Lower leg skin (tissue), 4 donors: ENCODE measurements around the gene GPATCH8. TPM values are rescaled to one million over a fixed set of nuclear protein-coding genes. Genes with fewer than 3 reads are reported as not detected.

Experiments
- DNase-seq, 2 donors: peaks; one replicate each; pipeline ENCODE4 v3.0.0-alpha.2; 2019; ENCODE audit warnings: low spot score in 2 of 2
- H3K4me3 ChIP-seq: fragments of 200-600 bp; sonication (generic); 2 replicates; pipeline ENCODE4 v1.5.1; 2017; ENCODE audit warnings: mild to moderate bottlenecking, low read depth; ENCODE audit not compliant: poor library complexity, severe bottlenecking
- POLR2A ChIP-seq, 2 donors: fragments of 450-650 bp; IDR thresholded peaks; one replicate each; pipeline ENCODE4 v1.6.1; 2016 to 2017; ENCODE audit warnings: antibody characterized with exemption in 2 of 2, mild to moderate bottlenecking in 1 of 2, moderate library complexity in 1 of 2
- WGBS, 2 donors: methylation state at CpG; one replicate each; pipeline ENCODE4 v1.1.5; 2018; 5-methylcytosine and 5-hydroxymethylcytosine counted together
- intact Hi-C: fragments of 100-400 bp; cut with DNase I; formaldehyde crosslinking; loops from one replicate; pipeline ENCODE4 v1.15.0; 2023; ENCODE audit warnings: low total_unique reads
- total RNA-seq, 4 donors: library from RNA; depleted of rRNA; stranded (reverse); fragments of >200 nt; gene quantifications; one replicate each; pipeline ENCODE4 v1.1.0, GENCODE V29; 2016
- TF ChIP-seq, protein P1 (sequence below), 3 donors: fragments of 450-650 bp; IDR thresholded peaks; one replicate each; pipeline ENCODE4 v1.5.1; 2016; ENCODE audit warnings: antibody characterized with exemption in 3 of 3, mild to moderate bottlenecking in 3 of 3, moderate library complexity in 2 of 3

Gene GPATCH8
- total RNA-seq, 4 donors from 2014 or later: 31.1 to 43.1 (median 35.6) TPM

- H3K4me3 ChIP-seq: no peak within 1 kb of the TSS
- 31 to 50% methylated on average over 1 of the region's 1 CpG for WGBS, 2 donors
- peak in 1 of 2 donors; percentile 62 for DNase-seq
- intact Hi-C loops: no loop called here
- TF ChIP-seq, protein P1, sequence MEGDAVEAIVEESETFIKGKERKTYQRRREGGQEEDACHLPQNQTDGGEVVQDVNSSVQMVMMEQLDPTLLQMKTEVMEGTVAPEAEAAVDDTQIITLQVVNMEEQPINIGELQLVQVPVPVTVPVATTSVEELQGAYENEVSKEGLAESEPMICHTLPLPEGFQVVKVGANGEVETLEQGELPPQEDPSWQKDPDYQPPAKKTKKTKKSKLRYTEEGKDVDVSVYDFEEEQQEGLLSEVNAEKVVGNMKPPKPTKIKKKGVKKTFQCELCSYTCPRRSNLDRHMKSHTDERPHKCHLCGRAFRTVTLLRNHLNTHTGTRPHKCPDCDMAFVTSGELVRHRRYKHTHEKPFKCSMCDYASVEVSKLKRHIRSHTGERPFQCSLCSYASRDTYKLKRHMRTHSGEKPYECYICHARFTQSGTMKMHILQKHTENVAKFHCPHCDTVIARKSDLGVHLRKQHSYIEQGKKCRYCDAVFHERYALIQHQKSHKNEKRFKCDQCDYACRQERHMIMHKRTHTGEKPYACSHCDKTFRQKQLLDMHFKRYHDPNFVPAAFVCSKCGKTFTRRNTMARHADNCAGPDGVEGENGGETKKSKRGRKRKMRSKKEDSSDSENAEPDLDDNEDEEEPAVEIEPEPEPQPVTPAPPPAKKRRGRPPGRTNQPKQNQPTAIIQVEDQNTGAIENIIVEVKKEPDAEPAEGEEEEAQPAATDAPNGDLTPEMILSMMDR (IDR thresholded peaks at IDR 0.05): no peak
- TF ChIP-seq POLR2A (IDR thresholded peaks at IDR 0.05): no peak
Measured at GRCh38 chr17:44389281-44389680, 113.9 kb downstream of the GPATCH8 start, which contains the start of gene ITGA2B. Gene ITGA2B, minus strand, starts transcription at chr17:44389649. Its CDS starts 176 bp downstream, at chr17:44389473.

GRCh38 chr17:44387804-44388203, 115.4 kb downstream of the GPATCH8 start:
- 78 to 80% methylated on average over 2 of the region's 2 CpGs for WGBS, 2 donors
- peak in 1 of 2 donors; percentile 37 for DNase-seq
- intact Hi-C loops: no loop called here
- no peak overlapping the region for H3K4me3 ChIP-seq
- TF ChIP-seq POLR2A (IDR thresholded peaks at IDR 0.05): no peak
- TF ChIP-seq, protein P1 (IDR thresholded peaks at IDR 0.05): no peak

DNA sequence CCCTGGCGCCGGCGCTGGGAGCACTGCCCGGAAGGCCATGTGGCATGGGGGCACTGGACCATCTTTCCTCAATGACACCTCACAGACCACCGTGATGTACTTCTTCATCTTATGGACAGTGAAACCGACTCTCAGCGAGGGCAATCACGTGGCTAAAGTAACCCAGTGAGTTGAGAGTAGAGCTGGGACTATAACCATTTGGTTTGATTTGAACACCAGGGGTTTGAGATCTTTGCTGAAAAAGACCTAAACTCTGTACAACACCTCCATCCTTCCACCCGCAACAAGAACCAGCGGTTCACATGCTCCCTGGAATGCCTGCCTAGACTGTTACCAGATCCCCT, 117.1 kb downstream of the GPATCH8 start:
- no peak for TF ChIP-seq POLR2A (IDR thresholded peaks at IDR 0.05)
- TF ChIP-seq, protein P1 (IDR thresholded peaks at IDR 0.05): no peak
- H3K4me3 ChIP-seq: no peak overlapping the region
- intact Hi-C loops: no loop called here
- WGBS, 2 donors: 29 to 37% methylated on average over 10 of the region's 10 CpGs
- DNase-seq: peak in 1 of 2 donors; percentile 28

DNA sequence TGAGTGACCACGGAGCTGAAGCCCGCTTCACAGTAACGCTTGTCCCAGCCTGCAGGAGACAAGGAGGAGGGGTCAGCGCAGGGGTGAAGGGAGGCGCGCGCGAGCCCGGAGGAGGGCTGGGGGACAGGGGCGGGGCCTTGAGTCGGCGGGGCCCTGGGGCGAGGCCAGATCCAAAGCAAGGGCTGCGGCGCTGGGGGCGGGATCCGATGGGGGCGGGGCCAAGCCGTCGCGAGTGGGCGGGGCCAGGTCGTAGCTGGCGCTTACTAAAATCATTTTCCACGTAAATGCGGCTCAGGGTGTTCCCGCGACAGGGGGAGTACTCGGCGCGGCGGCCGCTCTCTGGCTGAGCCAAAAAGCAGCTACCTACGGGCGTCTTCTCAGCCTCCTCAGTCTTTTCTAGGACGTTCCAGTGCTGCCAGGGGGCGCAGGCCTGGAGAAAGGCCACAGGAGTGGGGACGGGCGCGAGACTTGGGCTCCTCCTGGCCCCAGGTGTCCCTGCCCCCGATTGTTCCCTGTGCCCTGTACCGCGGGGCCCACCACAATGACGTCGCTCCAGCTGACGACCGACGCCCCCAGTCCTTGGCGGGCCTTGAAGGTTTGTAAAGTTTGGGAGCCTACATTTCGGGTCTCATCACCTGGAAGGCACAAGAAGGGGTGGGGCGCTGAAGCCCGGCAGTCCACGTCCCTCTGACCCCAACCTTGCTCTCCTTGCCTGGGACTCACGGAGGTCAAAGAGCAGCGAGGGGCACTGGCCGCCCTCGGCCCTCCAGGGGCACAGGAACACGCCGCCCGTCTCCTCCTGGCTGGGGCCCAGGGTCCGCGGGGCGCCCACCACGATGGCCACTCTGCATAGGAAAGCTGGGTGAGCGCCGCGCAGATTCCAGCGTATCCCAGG, 117.7 kb downstream of the GPATCH8 start:
- TF ChIP-seq, protein P1 (IDR thresholded peaks at IDR 0.05): no peak
- TF ChIP-seq POLR2A (IDR thresholded peaks at IDR 0.05): no peak
- peak; percentile 52 to 94 for DNase-seq
- peak overlapping the region; percentile 6 for H3K4me3 ChIP-seq
- intact Hi-C loops: no loop called here
- WGBS, 2 donors: 2 to 3% methylated on average over 52 to 54 of the region's 68 CpGs

- TF ChIP-seq, protein P1 (IDR thresholded peaks at IDR 0.05): no peak
- no peak for TF ChIP-seq POLR2A (IDR thresholded peaks at IDR 0.05)
- 4 to 8% methylated on average over 26 of the region's 26 CpGs for WGBS, 2 donors
- peak overlapping the region; percentile 6 for H3K4me3 ChIP-seq
- no peak for DNase-seq
- intact Hi-C loops: no loop called here
Measured at GRCh38 chr17:44384823-44385286, 118.4 kb downstream of the GPATCH8 start.
